SU-DHL-6 (cell line): ENCODE measurements around the gene DRAXIN.

Source experiments
- CTCF ChIP-seq: fragments of 200-600 bp; sonication (generic); IDR thresholded peaks from one replicate; pipeline ENCODE4 v1.5.1; 2017; ENCODE audit warnings: antibody characterized with exemption, mild to moderate bottlenecking, low read length, moderate library complexity; ENCODE audit not compliant: insufficient read depth, poor library complexity, severe bottlenecking
- EZH2phosphoT487 ChIP-seq: fragments of 200-600 bp; sonication (generic), shearing (Covaris generic); conservative IDR thresholded peaks from 2 replicates; pipeline ENCODE4 v1.6.1; 2018; ENCODE audit warnings: mild to moderate bottlenecking, antibody characterized with exemption, low read length, moderate library complexity, mixed read lengths

GRCh38 chr1:11771481-11772043 is 80.1 kb downstream of the DRAXIN start:
- TF ChIP-seq EZH2phosphoT487 (no peak), CTCF (no peak)
